ENCODE results near the gene CEP83. TPM values are rescaled to one million over a fixed set of nuclear protein-coding genes. Genes with fewer than 3 reads are reported as not detected.

CEP83 gene
- total RNA-seq, 1 donor from 2014 or later: 16.2 TPM

DNA sequence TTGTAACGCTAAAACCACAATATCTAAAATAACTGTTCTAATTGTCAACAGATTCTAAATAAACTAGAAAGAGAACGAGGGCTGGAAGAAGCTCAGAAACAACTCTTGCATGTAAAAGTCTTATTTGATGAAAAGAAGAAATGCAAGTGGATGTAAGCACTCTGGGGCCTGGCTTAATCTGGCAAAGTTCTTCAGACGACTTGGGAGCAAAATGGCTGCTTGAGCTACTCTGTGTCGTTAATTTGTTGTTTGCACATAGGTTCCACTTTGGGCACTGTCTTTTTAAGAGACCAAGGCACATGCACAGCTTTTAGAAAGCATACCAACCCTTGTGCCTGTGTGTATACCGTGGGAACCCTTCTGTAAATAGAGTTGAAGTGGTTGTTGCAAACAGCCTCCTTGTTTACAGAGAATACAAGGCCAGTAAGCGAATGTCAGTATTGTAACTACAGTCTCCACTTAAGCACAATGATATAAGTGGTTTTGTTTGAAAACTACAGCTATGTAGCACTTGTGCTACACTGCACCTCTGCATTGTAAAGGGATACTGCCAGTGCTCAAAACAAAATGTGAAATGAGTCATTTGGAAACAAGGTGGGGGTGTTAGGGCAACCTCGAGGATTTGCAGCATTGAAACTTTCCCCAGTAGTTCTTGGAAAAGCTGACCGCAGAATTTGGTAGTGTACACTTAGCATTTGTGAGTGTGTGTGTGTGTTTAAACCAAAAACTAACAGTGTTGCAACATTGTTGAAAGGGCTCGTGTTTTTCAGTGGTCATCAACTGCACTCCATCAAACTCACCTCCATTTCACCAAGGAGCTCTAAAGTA, 154.3 kb downstream of the CEP83 start:
- DNase-seq (ENCODE audit: low spot score): no peak

DNA sequence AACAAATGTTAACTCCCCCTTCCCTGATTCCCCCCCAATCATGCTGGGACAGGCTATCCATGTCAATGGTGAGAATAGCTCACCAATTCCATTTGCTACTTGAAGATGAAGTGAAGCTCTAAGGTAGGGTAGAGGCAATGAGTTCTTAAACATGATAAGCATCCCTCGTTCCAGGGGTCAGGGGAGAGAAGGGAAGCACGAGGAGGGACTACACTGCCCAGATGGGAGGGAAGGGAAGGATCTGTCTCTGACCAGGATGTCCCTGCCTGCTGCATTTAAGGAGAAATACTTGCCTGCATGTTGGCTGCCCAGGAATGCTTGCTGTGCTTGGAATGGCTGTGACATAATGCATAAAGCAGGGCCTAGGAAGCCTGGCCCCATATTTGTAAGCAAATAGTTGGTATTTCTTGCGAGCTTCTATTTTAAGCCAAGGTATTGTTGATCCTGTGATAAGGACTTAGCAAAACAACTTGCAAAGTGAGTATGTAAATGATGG, 155.1 kb downstream of the CEP83 start:
- no peak for DNase-seq (ENCODE audit: low spot score)

DNA sequence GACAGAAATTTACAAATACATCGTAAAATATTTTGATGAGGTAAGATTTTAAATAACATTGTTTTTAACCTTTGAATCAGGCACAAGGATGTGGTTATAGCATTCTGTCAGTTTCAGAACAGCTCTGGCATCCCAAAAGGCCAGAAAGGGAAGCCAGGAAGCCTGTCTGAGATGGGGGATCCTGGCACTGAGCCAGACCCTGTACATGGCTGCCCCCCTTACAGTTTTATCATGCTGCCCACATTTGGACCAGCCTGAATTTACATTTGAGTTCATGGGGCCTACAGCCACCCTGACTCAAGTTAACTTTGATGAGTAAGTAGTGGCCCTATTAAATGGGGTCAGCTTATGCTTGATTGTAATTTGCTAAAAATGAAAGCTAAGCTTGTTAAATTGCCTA, 155.7 kb downstream of the CEP83 start:
- DNase-seq (ENCODE audit: low spot score): no peak

DNA sequence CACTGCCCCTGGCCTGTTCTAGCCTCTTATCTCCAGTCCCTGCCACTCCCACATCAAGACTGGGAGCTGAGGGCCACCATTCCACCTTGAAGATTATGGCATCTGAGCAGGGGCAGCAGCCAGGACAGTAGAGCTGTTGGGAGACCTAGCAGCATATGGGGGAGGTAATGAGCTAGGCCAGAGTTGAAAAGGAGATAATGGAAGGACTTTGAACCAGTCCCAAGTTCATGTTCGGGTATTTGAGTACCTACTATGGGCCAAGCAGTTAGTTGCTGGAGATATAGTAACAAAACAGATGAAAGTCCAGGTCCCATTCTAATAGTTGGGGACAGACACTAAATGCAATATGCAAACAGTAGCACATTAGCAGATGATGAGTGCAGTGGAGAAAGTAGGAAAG, 159.8 kb downstream of the CEP83 start:
- no peak for DNase-seq (ENCODE audit: low spot score)

DNA sequence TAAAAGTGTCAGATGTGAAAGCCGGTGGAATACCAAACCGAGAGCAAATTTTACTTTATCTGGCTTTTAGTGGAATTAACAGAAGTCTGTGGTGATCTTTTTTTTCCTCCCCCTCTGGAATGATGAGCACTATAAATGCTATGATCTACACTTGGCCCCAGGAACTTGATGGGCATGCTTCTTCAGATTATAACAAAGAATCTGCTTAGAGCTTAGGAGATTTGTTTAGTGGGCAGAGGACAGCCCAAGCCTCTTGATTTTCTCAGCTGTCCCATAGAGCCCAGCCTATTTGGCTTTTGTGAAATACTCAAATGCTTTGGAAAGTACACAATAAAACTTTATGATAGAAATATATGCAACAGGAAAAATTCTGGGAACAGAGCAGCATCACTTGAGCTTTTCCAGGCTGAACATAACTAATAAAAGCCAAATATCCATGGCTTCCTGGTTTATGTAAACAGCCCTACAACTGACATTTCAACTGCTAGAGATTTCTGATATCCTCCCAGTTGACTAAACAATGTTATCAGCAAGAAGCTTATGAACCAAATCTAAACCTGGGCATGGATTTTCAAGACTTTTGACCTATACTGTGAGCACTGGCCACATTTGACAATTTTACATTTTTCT, 161.7 kb downstream of the CEP83 start:
- no peak for DNase-seq (ENCODE audit: low spot score)

DNA sequence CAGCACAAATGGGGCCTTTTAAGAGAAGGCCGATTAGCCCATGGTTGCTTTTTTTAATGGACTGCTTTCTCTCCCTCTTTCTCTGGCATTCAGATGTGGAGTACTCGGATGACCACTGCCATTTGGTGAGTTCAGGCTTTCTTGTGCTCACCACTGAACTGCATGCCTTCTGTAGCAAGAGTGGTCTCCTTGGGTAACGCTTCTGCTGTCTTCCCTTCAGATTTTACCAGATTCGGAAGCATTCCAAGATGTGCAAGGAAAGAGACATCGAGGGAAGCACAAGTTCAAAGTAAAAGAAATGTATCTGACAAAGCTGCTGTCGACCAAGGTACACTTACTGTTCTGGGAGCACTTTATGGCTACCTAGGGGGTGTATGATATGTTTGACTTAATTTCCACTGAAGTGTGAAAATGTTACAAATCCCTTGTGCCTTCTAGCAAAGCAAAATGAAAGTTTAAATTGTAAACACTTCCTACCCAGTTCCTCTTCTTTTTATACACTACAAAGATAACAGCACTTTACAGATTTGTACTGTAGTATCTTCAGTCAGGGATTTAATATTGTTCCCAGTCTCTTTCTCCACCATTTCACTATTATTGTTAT, 162.5 kb downstream of the CEP83 start:
- DNase-seq (ENCODE audit: low spot score): no peak

DNA sequence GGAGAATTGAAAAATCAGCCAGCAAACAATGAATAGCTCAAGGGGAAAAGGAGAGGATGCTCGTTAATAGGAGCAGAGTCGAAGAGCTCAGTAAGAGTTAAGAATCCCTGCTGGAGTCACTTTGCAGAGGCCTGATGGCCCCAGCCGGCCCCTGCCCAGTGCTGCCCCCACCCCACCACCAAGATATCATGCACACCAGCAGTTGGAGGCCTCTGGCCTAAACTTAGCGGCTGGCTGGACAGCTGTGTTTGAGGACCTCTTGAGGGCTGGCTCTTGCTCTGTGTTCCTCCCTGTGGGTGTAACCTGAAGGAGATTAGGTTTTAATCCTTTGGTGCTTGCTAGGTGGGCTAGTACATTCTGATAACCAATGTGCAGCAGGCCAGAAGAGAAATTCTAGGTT, 169.3 kb downstream of the CEP83 start:
- DNase-seq (ENCODE audit: low spot score): no peak

DNA sequence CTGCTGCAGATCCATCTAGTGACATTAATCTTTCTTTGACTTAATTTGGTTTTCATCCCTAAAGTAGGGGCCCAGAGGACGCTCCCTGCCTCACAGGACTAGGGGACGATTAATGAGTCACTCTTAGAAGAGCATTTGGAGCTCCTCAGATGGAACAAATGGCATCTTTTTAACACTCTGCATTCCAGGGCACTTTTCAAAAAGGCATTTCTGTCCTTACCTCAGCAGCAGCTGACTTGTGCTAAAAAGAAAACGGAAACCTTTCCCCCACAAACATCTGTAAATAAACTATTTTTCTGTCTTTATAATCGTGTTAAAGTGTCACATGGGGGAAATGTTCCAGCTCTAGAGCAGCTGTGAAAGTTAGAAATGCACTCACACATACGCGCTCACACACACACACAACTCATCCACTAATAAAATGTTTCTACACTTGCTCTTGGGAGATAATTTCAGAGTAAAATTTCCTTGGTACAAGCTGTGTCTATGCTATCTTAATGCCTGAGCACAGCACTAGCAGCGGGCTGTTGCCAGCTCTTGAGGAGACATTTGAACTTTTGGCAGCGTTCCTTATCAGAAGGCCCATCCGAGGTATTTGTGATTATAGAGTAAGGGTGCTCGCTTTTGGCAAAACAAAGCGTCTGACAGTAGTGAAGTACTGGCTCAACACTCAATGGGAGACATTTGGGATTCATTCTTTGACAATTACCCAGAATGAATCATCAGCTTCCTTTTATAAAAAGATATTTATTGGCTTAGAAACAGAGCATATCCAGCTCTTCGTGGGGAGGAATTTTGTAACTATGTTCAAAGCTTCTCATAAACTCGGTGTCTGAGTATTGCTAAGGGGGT, 170.0 kb downstream of the CEP83 start:
- DNase-seq (ENCODE audit: low spot score): no peak

DNA sequence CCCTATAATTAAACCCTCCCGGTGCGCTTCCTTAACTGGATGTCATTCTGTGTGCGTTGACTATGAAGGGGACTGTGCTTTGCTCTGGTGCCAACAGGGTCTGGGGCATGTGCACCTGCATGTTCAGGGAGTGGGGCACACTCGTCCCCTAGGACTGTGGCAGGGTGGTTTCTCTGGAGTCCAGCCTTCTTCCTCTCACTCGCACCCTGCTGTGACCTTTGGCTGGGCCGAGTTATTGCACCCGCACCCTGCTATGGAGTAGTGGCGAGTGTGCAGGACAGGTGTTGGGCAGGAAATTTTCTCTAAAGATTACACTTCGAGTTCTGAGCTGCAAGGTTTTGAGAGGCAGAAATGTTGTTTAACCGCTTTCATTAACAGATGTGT, 172.4 kb downstream of the CEP83 start:
- DNase-seq (ENCODE audit: low spot score): no peak

DNA sequence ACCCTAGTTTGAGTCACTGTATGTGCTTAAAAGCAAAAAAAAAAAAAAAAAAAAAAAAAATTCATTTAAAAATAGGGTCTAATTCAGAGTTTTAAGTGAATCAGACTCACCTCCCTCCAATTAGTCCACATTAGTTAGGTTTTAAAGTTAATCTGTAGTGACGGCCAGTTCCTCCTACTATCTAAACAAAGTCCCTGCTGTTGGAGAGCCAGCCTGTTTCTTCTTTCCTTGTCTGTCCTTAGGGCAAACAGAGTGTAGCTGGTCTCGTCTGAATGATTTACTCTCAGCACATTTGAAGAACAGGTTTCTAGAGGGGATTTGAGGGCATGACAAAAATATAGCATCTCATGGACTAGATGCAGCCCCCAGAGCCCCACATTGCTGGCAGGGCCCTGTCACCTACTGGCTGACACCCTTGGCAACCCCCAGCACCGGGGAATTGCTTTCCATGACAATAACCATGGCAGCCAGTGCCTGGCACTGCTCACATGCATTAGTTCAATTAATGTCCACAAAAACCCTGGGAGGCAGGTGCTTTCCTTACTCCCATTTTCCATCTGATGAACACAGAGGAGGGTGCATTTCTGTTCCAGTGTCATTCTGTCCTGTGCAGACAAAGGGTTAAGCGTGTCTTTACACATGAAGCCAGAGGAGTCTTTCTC, 173.0 kb downstream of the CEP83 start:
- no peak for DNase-seq (ENCODE audit: low spot score)

DNA sequence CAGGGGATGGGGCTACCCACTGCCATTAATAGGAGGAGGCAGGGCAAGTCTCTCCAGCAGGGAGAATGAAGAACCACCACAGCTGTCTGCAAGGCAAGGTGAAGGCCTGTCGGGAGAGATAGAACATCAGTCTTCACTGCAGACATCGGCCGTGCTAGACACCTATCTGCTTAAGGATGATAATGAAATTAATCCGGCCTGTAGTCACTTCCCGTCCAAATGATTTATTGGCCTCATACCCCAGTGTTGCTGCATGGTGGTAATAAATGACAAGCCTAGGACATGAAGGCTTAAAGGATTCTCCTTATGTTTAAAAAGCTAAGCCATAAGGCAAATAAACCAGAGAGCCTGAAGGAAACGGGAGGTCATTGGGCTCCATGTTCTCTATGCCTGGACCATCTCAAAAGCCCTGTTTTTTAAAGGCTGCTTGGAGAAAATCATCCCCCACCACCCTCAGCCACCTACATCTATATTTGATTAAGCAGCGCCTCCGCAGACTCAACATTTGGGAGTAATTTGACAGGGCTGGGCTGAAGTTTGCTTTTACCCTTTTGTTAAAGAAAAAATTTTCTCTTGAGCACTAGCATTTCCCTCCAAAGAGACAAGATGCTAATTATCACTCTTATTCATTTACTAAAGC, 173.6 kb downstream of the CEP83 start:
- no peak for DNase-seq (ENCODE audit: low spot score)

DNA sequence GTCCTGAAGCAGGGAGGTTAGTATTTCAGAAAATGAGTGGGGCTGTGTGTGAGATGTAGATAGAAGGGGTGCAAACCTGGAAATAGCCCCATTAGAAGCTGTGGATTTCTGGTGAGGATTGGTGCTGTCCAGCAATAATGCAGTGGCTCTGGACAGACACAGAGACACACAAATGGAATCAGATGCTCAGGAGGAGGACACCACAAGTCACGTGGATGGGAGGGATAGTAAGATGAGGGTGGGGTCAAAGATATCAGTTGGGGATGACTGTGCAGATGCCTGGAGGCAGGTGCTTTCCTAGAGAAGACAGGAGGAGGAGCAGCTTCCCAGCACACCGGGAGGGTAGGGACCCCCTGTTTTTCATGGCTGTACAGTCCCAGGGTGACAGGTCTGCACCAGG, 174.8 kb downstream of the CEP83 start:
- no peak for DNase-seq (ENCODE audit: low spot score)

DNA sequence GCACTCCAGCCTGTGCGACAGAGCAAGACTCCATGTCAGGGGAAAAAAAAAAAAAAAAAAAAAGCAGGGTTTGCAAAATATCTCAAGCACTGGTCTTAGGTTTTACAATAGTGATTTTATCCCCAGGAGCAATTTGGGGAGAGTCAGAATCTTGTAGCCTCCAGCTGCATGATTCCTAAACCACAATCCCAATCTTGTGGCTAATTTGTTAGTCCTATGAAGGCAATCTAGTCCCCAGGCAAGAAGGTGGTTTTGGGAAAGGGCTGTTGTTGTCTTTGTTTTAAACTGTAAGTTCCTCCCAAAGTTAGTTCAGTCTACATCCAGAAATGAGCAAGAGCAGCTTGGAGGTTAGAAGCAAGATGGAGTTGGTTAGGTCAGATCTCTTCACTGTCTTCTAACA, 175.6 kb downstream of the CEP83 start:
- DNase-seq (ENCODE audit: low spot score): no peak

DNA sequence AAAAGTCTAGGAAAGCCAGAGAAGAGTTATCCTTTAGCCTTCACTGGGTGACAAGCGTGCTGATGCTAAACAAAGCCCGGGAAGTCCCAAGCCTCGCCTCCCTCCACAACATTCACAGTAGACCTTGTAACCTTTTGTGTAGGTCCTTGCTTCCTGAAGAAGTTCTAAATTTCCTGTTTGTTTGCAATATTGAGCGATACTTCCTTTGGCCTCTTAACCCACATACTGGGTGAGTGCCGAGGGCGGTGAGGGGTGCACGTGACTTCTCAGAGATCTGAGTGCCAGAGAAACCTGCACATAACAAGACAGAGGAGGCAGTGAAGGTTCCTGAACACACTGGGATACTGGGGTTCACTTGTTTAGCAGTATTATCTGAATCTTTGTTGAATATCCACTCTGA, 177.0 kb downstream of the CEP83 start:
- no peak for DNase-seq (ENCODE audit: low spot score)

DNA sequence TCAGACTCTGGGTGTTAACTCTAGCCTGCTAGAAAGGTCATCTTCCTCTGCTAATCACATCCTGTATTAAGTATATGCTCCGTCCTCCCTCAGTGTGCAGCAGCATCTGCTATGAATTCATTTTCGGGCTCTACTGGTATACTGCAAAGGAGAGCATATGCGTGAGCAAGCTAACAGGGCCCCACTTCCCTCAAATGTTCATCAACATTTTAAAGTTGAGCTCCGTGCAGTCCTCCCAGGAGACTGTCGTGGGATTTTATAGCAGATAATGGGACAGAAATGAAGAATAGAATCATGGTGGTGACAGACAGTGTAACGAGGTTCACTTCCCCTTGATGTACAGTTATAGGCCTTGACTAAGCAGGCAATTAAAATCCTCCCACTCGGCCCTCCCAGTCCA, 179.6 kb downstream of the CEP83 start:
- no peak for DNase-seq (ENCODE audit: low spot score)

DNA sequence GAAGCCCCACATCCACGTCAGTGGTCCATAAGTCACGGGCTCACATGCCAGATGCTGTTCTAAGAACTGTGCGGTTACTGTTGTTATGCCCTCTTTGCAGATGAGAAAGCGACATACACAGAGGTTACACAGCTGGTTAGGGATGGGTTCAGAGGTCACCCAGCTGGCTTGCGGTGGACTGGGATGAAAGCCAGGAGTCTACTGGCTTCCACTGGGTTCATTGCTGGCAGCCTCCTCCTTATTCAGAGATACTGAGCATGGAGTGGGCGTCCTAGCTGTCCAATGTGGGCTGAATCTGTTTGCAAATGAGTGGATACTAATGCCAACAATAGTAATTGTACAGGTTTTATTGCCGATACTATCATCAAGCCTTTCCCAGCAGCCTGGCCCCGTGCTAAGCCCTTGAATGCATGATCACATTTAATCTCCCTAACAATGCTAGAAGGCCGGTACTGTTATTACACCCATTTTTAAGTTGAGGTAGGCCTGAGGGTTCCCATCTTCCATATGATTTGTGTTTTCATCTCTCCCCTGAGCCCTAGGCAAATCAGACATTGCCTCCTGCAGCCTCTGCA, 182.2 kb downstream of the CEP83 start:
- no peak for DNase-seq (ENCODE audit: low spot score)

DNA sequence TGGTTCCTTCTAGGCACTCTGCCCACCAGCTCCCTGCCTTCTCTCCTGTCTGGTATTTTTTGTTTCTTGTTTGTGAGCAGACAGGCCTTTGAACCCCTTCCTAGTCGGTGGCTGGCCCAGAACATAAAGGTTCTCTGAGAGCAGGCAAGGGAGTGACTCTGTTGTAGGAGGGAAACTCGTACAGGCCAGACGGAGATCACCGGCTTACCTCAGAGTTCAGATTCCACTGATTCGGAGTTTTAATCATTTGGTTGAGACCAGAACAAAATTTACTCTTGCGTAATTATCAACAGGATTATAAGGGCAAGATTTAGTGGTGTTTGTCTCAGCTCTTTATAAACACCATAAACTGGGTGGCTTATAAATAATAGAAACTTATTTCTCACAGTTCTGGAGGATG, 182.9 kb downstream of the CEP83 start:
- no peak for DNase-seq (ENCODE audit: low spot score)

DNA sequence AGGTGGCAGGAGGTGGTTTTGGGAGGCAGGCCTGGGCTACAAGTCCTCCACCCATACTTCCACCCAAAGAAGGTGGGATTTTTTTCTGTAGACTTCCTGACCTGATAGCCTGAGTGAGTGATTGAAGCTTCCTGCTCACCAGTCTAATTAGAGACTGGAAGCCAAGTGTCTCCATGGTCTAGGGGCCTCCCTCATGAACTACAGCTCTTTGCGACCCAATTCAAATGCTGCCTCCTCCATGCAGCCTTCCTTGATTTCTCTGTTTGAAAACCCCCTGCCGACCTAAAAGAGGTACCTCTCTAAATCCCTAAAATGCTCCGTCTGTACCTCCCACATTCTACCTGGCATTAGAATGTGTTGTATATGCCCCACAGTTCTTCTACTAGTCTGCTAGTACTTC, 186.4 kb downstream of the CEP83 start:
- DNase-seq (ENCODE audit: low spot score): no peak

DNA sequence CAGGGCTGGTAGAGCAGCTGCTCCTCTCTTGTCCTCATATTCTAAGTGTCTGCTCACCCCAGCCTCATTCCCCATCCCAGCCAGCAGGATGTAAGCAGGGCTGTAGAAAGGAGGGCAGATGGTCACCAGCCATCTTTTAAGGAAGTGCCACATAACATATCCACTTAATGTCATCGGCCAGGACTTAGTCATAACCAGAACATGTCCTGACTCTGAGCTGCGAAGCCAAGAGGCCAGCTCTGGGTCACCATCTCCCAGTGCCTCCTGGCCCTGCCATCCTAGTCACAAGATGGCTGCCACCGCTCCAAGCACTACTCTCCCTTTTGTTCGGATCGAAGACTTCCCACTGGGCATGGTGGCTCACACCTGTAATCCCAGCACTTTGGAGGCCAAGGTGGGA, 187.4 kb downstream of the CEP83 start:
- DNase-seq (ENCODE audit: low spot score): no peak

DNA sequence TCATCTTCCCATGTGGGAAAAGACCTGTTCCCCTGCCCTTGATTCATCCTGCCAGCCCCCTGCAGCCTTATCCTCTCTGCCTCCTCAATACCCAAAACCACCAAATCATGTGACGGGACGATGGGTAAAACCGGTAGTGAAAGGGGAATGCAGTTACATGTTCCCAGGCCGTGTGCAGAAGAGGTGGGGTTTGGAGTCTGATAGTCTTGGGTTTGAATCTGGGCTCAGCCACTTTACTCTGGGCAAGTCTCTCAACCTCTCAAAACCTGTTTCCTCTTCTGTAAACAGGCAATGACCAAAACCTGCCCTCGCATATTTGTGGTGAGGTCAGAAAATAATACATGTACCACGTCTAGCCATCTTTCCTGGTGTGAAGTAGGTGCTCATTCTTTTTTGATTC, 188.3 kb downstream of the CEP83 start:
- no peak for DNase-seq (ENCODE audit: low spot score)

Measured in mesenteric fat pad (tissue), 1 donor.